Panc1 (cell line): ENCODE data around the gene KERA. TPM values are rescaled to one million over a fixed set of nuclear protein-coding genes. Genes with fewer than 3 reads are reported as not detected.

Source experiments
- ATAC-seq: fragments of 200-7000 bp; cut with Tn5 transposase; 2 replicates; pipeline ENCODE4 v1.9.1; 2020; ENCODE audit warnings: mild to moderate bottlenecking, moderate library complexity
- BruUV-seq: library from RNA; stranded (reverse); fragments of 400-500 nt; replicated peaks from 2 replicates; lab custom pipeline; 2021; lab: Mats Ljungman, UMichigan
- CTCF ChIA-PET: fragments of 300-600 bp; sonication (Branson Sonifier 250); formaldehyde crosslinking; loops from one replicate; lab custom pipeline; 2022; ENCODE audit warnings: antibody characterized with exemption; lab: Charles Lee
- POLR2A ChIA-PET: fragments of 300-600 bp; sonication (Branson Sonifier 250); formaldehyde crosslinking; loops from one replicate; lab custom pipeline; 2022; ENCODE audit warnings: antibody characterized with exemption; lab: Charles Lee
- DNase-seq: peaks from one replicate; pipeline ENCODE4 v3.0.0-alpha.2; 2010; ENCODE audit warnings: low read depth, low spot score
- H3K27ac ChIP-seq: 2 replicates; pipeline ENCODE4 v1.5.1; 2011; ENCODE audit warnings: mild to moderate bottlenecking, low read length, inconsistent platforms
- H3K27me3 ChIP-seq: fragments of 200-500 bp; sonication (Bioruptor generic); 2 replicates; pipeline ENCODE4 v1.6.0; 2014; ENCODE audit warnings: low read length, inconsistent platforms; ENCODE audit not compliant: control insufficient read depth, insufficient read depth
- H3K36me3 ChIP-seq: fragments of 200-500 bp; sonication (Bioruptor generic); 2 replicates; pipeline ENCODE4 v1.5.1; 2014; ENCODE audit warnings: inconsistent platforms, mild to moderate bottlenecking, low read length, moderate library complexity; ENCODE audit not compliant: control insufficient read depth, insufficient read depth
- H3K4me1 ChIP-seq: 2 replicates; pipeline ENCODE4 v1.5.1; 2011; ENCODE audit warnings: inconsistent platforms, mild to moderate bottlenecking, low read length, moderate library complexity; ENCODE audit not compliant: control insufficient read depth, insufficient read depth
- H3K4me3 ChIP-seq, 2 experiments: 2 replicates each; pipeline ENCODE4 v1.5.1; 2011 to 2012; ENCODE audit warnings: low read depth in 2 of 2, low read length in 2 of 2, mild to moderate bottlenecking in 2 of 2, inconsistent platforms in 1 of 2, moderate library complexity in 1 of 2
- H3K9me3 ChIP-seq: fragments of 200-500 bp; sonication (Bioruptor generic); 2 replicates; pipeline ENCODE4 v1.5.1; 2014; ENCODE audit warnings: low read depth, mild to moderate bottlenecking, inconsistent platforms, low read length, moderate library complexity; ENCODE audit not compliant: control insufficient read depth, insufficient read depth
- POLR2AphosphoS5 ChIP-seq: IDR thresholded peaks from 2 replicates; pipeline ENCODE4 v1.6.1; 2012; ENCODE audit warnings: mild to moderate bottlenecking, low read depth, low read length, moderate library complexity
- SIN3A ChIP-seq: IDR thresholded peaks from 2 replicates; pipeline ENCODE4 v1.6.1; 2012; ENCODE audit warnings: low read depth, mild to moderate bottlenecking, low read length, moderate library complexity, borderline replicate concordance; ENCODE audit not compliant: insufficient read depth
- TCF7L2 ChIP-seq: IDR thresholded peaks from 2 replicates; pipeline ENCODE4 v1.6.1; 2011; ENCODE audit warnings: mild to moderate bottlenecking, low read depth, low read length, inconsistent platforms
- in situ Hi-C: cut with HindIII; loops from 2 replicates; pipeline ENCODE4 v1.10.0; 2016; ENCODE audit warnings: low sequenced_read_pairs, low pct_unique_long_range_greater_than_20kb
- intact Hi-C: fragments of 100-400 bp; cut with micrococcal nuclease; formaldehyde crosslinking; loops from one replicate; pipeline ENCODE4 v1.10.0; 2022; ENCODE audit not compliant: unreplicated experiment
- total RNA-seq: library from RNA; stranded (reverse); gene quantifications from one replicate; pipeline ENCODE4 v1.2.1, GENCODE V29; 2021; ENCODE audit not compliant: unreplicated experiment
- TF ChIP-seq, protein P1 (sequence below), 2 experiments: IDR thresholded peaks; 2 replicates each; pipeline ENCODE4 v1.6.1; 2011 to 2012; ENCODE audit warnings: low read depth in 2 of 2, control low read depth in 1 of 2, low read length in 1 of 2, mild to moderate bottlenecking in 1 of 2, moderate library complexity in 1 of 2; ENCODE audit not compliant: insufficient read depth in 1 of 2
- TF ChIP-seq, protein P2 (sequence below): fragments of 450-650 bp; IDR thresholded peaks from 2 replicates; pipeline ENCODE4 v1.5.1; 2017; ENCODE audit warnings: mild to moderate bottlenecking

The KERA gene
- total RNA-seq, 1 experiment from 2014 or later: not detected

DNA sequence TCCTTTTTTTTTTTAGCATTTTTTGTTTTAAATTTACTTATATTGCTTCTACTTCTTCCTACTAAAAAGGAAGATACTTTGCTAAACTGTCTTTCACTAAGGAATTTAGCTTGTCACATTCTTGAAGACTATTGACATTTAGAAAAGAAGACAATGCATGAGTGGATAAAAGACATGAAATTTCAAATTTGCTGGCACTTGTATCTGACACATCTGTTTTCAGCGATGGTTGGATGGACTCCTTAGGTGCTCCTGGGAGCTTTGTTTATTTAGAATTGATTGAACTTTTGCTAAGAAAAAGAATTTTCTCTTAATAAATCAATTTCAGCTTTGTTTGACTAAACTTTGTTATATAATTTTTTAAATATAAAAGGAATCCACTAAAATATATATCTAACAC is 3.3 kb upstream of the KERA start:
- no peak for ATAC-seq
- no peak overlapping the region for H3K27ac ChIP-seq
- TF ChIP-seq SIN3A (no peak), POLR2AphosphoS5 (no peak), TCF7L2 (no peak)
- TF ChIP-seq, protein P1, sequence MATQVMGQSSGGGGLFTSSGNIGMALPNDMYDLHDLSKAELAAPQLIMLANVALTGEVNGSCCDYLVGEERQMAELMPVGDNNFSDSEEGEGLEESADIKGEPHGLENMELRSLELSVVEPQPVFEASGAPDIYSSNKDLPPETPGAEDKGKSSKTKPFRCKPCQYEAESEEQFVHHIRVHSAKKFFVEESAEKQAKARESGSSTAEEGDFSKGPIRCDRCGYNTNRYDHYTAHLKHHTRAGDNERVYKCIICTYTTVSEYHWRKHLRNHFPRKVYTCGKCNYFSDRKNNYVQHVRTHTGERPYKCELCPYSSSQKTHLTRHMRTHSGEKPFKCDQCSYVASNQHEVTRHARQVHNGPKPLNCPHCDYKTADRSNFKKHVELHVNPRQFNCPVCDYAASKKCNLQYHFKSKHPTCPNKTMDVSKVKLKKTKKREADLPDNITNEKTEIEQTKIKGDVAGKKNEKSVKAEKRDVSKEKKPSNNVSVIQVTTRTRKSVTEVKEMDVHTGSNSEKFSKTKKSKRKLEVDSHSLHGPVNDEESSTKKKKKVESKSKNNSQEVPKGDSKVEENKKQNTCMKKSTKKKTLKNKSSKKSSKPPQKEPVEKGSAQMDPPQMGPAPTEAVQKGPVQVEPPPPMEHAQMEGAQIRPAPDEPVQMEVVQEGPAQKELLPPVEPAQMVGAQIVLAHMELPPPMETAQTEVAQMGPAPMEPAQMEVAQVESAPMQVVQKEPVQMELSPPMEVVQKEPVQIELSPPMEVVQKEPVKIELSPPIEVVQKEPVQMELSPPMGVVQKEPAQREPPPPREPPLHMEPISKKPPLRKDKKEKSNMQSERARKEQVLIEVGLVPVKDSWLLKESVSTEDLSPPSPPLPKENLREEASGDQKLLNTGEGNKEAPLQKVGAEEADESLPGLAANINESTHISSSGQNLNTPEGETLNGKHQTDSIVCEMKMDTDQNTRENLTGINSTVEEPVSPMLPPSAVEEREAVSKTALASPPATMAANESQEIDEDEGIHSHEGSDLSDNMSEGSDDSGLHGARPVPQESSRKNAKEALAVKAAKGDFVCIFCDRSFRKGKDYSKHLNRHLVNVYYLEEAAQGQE (IDR thresholded peaks at IDR 0.05; ENCODE audit: insufficient read depth in 1 of 2, low read depth in 2 of 2, low read length in 1 of 2): no peak
- TF ChIP-seq, protein P2, sequence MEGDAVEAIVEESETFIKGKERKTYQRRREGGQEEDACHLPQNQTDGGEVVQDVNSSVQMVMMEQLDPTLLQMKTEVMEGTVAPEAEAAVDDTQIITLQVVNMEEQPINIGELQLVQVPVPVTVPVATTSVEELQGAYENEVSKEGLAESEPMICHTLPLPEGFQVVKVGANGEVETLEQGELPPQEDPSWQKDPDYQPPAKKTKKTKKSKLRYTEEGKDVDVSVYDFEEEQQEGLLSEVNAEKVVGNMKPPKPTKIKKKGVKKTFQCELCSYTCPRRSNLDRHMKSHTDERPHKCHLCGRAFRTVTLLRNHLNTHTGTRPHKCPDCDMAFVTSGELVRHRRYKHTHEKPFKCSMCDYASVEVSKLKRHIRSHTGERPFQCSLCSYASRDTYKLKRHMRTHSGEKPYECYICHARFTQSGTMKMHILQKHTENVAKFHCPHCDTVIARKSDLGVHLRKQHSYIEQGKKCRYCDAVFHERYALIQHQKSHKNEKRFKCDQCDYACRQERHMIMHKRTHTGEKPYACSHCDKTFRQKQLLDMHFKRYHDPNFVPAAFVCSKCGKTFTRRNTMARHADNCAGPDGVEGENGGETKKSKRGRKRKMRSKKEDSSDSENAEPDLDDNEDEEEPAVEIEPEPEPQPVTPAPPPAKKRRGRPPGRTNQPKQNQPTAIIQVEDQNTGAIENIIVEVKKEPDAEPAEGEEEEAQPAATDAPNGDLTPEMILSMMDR: no peak
- ChIA-PET POLR2A (no interaction called here), CTCF (no interaction called here)
- in situ Hi-C loops (no loop called here), intact Hi-C loops (no loop called here)
- DNase-seq: no peak
- no peaks in the 10 kb centered on the region for H3K4me1 ChIP-seq
- no peaks in the 10 kb centered on the region for H3K36me3 ChIP-seq
- H3K4me3 ChIP-seq: no peak overlapping the region
- no peaks in the 10 kb centered on the region for H3K9me3 ChIP-seq
- no TSS peak for BruUV-seq
- H3K27me3 ChIP-seq: no peaks in the 10 kb centered on the region

DNA sequence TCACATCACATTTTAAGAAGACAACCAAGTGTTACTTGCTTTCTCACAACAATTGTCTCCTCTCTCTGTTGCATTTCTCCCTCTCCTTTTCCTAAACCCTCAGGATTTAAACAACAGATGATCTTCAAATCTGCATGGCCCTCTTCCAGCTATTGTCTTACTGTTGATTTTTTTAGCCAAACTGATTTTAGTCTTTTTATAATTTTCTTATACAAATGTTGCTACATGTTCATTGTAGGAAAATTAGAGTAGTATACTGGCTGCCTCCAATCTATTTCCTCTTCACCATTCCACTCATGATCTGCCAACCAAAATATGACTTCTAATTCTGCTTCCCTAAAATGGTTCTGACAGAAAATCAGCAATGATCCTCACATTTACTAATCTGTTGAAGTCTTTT is 1.4 kb upstream of the KERA start:
- H3K4me1 ChIP-seq: no peaks in the 10 kb centered on the region
- ChIA-PET POLR2A (no interaction called here), CTCF (no interaction called here)
- no peak for ATAC-seq
- intact Hi-C loops (no loop called here), in situ Hi-C loops (no loop called here)
- H3K27me3 ChIP-seq: no peaks in the 10 kb centered on the region
- TF ChIP-seq, protein P1 (IDR thresholded peaks at IDR 0.05; ENCODE audit: insufficient read depth in 1 of 2, low read depth in 2 of 2, low read length in 1 of 2): no peak
- TF ChIP-seq POLR2AphosphoS5 (no peak), SIN3A (no peak), TCF7L2 (no peak)
- TF ChIP-seq, protein P2: no peak
- DNase-seq: no peak
- no peaks in the 10 kb centered on the region for H3K36me3 ChIP-seq
- no peak overlapping the region for H3K4me3 ChIP-seq
- no TSS peak for BruUV-seq
- no peak overlapping the region for H3K27ac ChIP-seq
- H3K9me3 ChIP-seq: no peaks in the 10 kb centered on the region
